Left lung (tissue), 10 donors: ENCODE data around the gene NPTN. TPM values are rescaled to one million over a fixed set of nuclear protein-coding genes. Genes with fewer than 3 reads are reported as not detected.

ENCODE experiments used
- ATAC-seq: fragments of 200-7000 bp; cut with Tn5 transposase; one replicate; pipeline ENCODE4 v1.9.1; 2020; ENCODE audit warnings: moderate library complexity
- DNase-seq, 4 donors: peaks; one replicate each; pipeline ENCODE4 v3.0.0-alpha.2; 2013 to 2020
- H3K27ac ChIP-seq, 2 donors: fragments of 200-600 bp; sonication (generic) in 1 of 2; one replicate each; pipeline versions ENCODE4 v1.5.0 to v1.8.0; 2020 to 2021
- H3K27me3 ChIP-seq, 2 donors: fragments of 200-600 bp; sonication (generic) in 1 of 2; one replicate each; pipeline versions ENCODE4 v1.5.0 to v1.8.0; 2020 to 2021
- H3K36me3 ChIP-seq, 2 donors: fragments of 200-600 bp; sonication (generic) in 1 of 2; one replicate each; pipeline versions ENCODE4 v1.5.0 to v1.8.0; 2020 to 2021
- H3K4me1 ChIP-seq, 2 donors: fragments of 200-600 bp; one replicate each; pipeline ENCODE4 v1.8.0; 2021
- H3K4me3 ChIP-seq, 2 donors: fragments of 200-600 bp; sonication (generic) in 1 of 2; one replicate each; pipeline versions ENCODE4 v1.5.0 to v1.8.0; 2020 to 2021; ENCODE audit warnings: mild to moderate bottlenecking in 1 of 2
- H3K9me3 ChIP-seq, 2 donors: fragments of 200-600 bp; sonication (generic) in 1 of 2; one replicate each; pipeline versions ENCODE4 v1.5.0 to v1.8.0; 2020 to 2021
- CTCF ChIP-seq, 2 donors: fragments of 200-600 bp; sonication (generic) in 1 of 2; IDR thresholded peaks; one replicate each; pipeline versions ENCODE4 v1.5.0 to v1.8.0; 2021; ENCODE audit warnings: antibody characterized with exemption in 2 of 2
- intact Hi-C, 2 donors: fragments of 100-400 bp; cut with DNase I; formaldehyde crosslinking; loops; one replicate each; pipeline versions ENCODE4 v1.11.2 to v1.14.2; 2022
- polyA plus RNA-seq, 6 donors: library from polyadenylated mRNA; unstranded; fragments of 120-200 nt; gene quantifications; one replicate each; pipeline ENCODE4 v1.2.1, GENCODE V29; 2013; ENCODE audit not compliant: insufficient read length in 6 of 6
- total RNA-seq, 2 donors: library from RNA; stranded (reverse); fragmentation: NEBNext Ultra II Directional; extraction: Animal tissue kit (Norgen Biotek cat#: 25700); gene quantifications; one replicate each; pipeline ENCODE4 v1.2.1, GENCODE V29; 2021
- donor health status: DM: no; HTN: yes; CAD: no.
- donor health status: DM: no; HTN: no; CAD: no.

The NPTN gene
- total and polyA plus RNA-seq, 8 donors: 111 to 140 (median 123) TPM

DNA sequence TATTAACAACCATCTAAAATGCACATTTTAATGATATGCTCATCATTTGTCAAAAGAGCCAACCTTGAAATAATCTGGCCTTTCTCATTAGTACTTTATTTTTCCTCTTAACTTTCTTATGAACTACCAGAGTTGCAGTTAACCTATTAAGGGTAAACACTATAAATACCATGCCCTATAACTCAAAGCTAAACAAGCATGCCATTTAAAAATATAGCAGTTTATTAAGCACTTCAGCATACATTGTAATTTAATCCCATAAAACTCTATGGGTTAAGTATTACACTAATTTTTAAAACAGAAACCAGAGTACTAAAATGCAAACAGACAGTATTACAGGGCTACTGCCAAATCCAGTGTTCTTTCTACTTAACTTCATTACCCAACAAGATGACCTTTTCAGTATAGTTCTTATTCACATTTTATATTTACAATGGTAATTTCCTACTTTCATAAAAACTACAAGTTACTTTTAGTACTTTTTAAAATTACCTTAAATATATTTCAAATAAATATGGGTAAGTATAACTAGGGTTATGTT lies 11.8 kb downstream of the NPTN start:
- TF ChIP-seq CTCF (IDR thresholded peaks at IDR 0.05): no peak
- no peaks in the 10 kb centered on the region for H3K27me3 ChIP-seq
- no peaks in the 10 kb centered on the region for H3K36me3 ChIP-seq
- peaks cover 16 to 52% of the 10 kb centered on the region in 2 donors for H3K4me1 ChIP-seq
- H3K9me3 ChIP-seq: no peaks in the 10 kb centered on the region
- H3K4me3 ChIP-seq: no peak overlapping the region
- no peak for DNase-seq
- no peak overlapping the region for H3K27ac ChIP-seq
- no peak for ATAC-seq
- intact Hi-C loops: no loop called here

DNA sequence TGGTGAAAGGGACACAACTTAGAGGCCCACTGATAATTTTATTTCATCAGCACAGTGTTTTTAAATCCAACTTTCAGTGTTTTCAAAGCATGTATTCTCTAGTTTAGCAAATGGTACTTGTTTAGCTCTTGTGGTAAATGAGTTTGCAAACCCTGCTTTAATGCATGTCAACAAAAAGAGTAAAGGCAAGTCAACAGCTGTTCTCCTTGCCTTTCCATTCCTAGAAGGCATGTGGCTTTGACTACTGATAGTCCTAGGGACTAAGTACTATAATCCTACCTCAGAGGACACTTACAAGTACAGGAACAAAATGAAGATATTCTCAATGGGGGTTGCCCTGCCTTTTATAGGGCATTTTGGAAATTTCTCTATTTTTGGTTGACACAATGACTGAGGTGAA lies 13.1 kb downstream of the NPTN start:
- Histone ChIP-seq H3K27ac (no peak overlapping the region), H3K4me1 (peaks cover 16 to 40% of the 10 kb centered on the region in 2 donors)
- intact Hi-C loops: no loop called here

GRCh38 chr15:73617913-73618312 lies 15.3 kb downstream of the NPTN start:
- Histone ChIP-seq H3K36me3 (no peaks in the 10 kb centered on the region), H3K27me3 (no peaks in the 10 kb centered on the region), H3K4me3 (no peak overlapping the region), H3K4me1 (peaks cover 11 to 30% of the 10 kb centered on the region in 2 donors), H3K9me3 (no peaks in the 10 kb centered on the region), H3K27ac (no peak overlapping the region)
- intact Hi-C loops: no loop called here
- TF ChIP-seq CTCF (IDR thresholded peaks at IDR 0.05): no peak
- no peak for ATAC-seq
- DNase-seq: no peak

More for the DNA sequence above, 13.1 kb downstream of the NPTN start:
- ATAC-seq: no peak
- TF ChIP-seq CTCF (IDR thresholded peaks at IDR 0.05): no peak
- Histone ChIP-seq H3K27me3 (no peaks in the 10 kb centered on the region), H3K36me3 (no peaks in the 10 kb centered on the region), H3K9me3 (no peaks in the 10 kb centered on the region), H3K4me3 (no peak overlapping the region)
- DNase-seq: no peak

GRCh38 chr15:73617301-73617831 lies 15.8 kb downstream of the NPTN start:
- Histone ChIP-seq H3K4me1 (peaks cover 11 to 35% of the 10 kb centered on the region in 2 donors), H3K4me3 (no peak overlapping the region), H3K27ac (no peak overlapping the region), H3K36me3 (no peaks in the 10 kb centered on the region), H3K9me3 (no peaks in the 10 kb centered on the region), H3K27me3 (no peaks in the 10 kb centered on the region)
- DNase-seq (no peak), ATAC-seq (no peak)
- intact Hi-C loops: no loop called here
- TF ChIP-seq CTCF (IDR thresholded peaks at IDR 0.05): no peak

GRCh38 chr15:73608941-73609340 lies 24.2 kb downstream of the NPTN start:
- ATAC-seq (peak; percentile 33), DNase-seq (no peak)
- no peak for TF ChIP-seq CTCF (IDR thresholded peaks at IDR 0.05)
- Histone ChIP-seq H3K9me3 (no peaks in the 10 kb centered on the region), H3K27me3 (no peaks in the 10 kb centered on the region), H3K4me1 (peaks cover 14 to 70% of the 10 kb centered on the region in 2 donors), H3K36me3 (no peaks in the 10 kb centered on the region), H3K4me3 (no peak overlapping the region), H3K27ac (peak overlapping the region in 1 of 2 donors; percentile 14)
- intact Hi-C loops: no loop called here
